H1 (cell line): ENCODE results near the gene PDE1C. TPM values are rescaled to one million over a fixed set of nuclear protein-coding genes. Genes with fewer than 3 reads are reported as not detected.

ENCODE experiments used
- CTCF ChIA-PET: fragments of 300-600 bp; sonication (Branson Sonifier 250); formaldehyde crosslinking; loops from one replicate; lab custom pipeline; 2021; ENCODE audit not compliant: partially characterized antibody; lab: Charles Lee
- POLR2A ChIA-PET: fragments of 300-600 bp; sonication (Branson Sonifier 250); formaldehyde crosslinking; loops from one replicate; lab custom pipeline; 2021; ENCODE audit warnings: inconsistent platforms; ENCODE audit not compliant: partially characterized antibody; lab: Charles Lee
- DNase-seq, 2 experiments: peaks; one replicate each; pipeline versions ENCODE4 v3.0.0 to v3.0.0-alpha.2; 2010 to 2022; ENCODE audit warnings: low spot score in 2 of 2, low read depth in 1 of 2, mixed read lengths in 1 of 2
- FAIRE-seq: peaks from 2 replicates; lab custom pipeline; 2011; peaks lifted over from hg19 to GRCh38; lab: Jason Lieb, UNC
- H2AFZ ChIP-seq: 2 replicates; pipeline ENCODE4 v1.8.1; 2012; ENCODE audit warnings: low read length, inconsistent platforms
- H2AK5ac ChIP-seq: 2 replicates; pipeline ENCODE4 v1.6.1; 2013; ENCODE audit warnings: low read depth, low read length
- H2BK120ac ChIP-seq: replicated peaks from 2 replicates; pipeline ENCODE3; 2013; ENCODE audit warnings: low read depth, low read length, inconsistent platforms
- H2BK12ac ChIP-seq: 2 replicates; pipeline ENCODE4 v1.6.1; 2013; ENCODE audit warnings: low read depth, low read length
- H2BK15ac ChIP-seq: 2 replicates; pipeline ENCODE4 v1.6.1; 2013; ENCODE audit warnings: low read length
- H2BK20ac ChIP-seq: 2 replicates; pipeline ENCODE4 v1.6.1; 2013; ENCODE audit warnings: low read length
- H2BK5ac ChIP-seq: 2 replicates; pipeline ENCODE4 v1.6.1; 2013; ENCODE audit warnings: low read depth, low read length
- H3K14ac ChIP-seq: 2 replicates; pipeline ENCODE4 v1.6.1; 2013; ENCODE audit warnings: inconsistent platforms; ENCODE audit not compliant: insufficient read length
- H3K18ac ChIP-seq: 2 replicates; pipeline ENCODE4 v1.6.1; 2013; ENCODE audit warnings: low read length; ENCODE audit errors: extremely low read depth
- H3K23ac ChIP-seq: 2 replicates; pipeline ENCODE4 v1.6.1; 2013; ENCODE audit warnings: inconsistent platforms; ENCODE audit not compliant: insufficient read length
- H3K23me2 ChIP-seq: 2 replicates; pipeline ENCODE4 v1.6.1; 2013; ENCODE audit warnings: low read depth, low read length
- H3K27ac ChIP-seq: 2 replicates; pipeline ENCODE4 v1.6.1; 2011; ENCODE audit warnings: low read depth, low read length, inconsistent platforms
- H3K27me3 ChIP-seq, 4 experiments: replicated peaks in 1 of 4; 1 replicate in 1 of 4; 2 replicates in 3 of 4; pipeline versions ENCODE4 v1.6.1 to v1.8.1; 2011 to 2013; ENCODE audit warnings: low read length in 3 of 4, mild to moderate bottlenecking in 3 of 4, inconsistent platforms in 2 of 4, mixed read lengths in 2 of 4, moderate library complexity in 1 of 4; ENCODE audit not compliant: control insufficient read depth in 3 of 4, insufficient read depth in 3 of 4; ENCODE audit errors: extremely low read depth in 1 of 4
- H3K36me3 ChIP-seq, 4 experiments: 2 replicates each; pipeline versions ENCODE4 v1.6.1 to v1.8.1; 2011 to 2013; ENCODE audit warnings: mild to moderate bottlenecking in 4 of 4, low read length in 3 of 4, moderate library complexity in 2 of 4, control low read depth in 1 of 4, inconsistent platforms in 1 of 4; ENCODE audit not compliant: insufficient read depth in 4 of 4, control insufficient read depth in 2 of 4
- H3K4ac ChIP-seq: replicated peaks from 2 replicates; pipeline ENCODE3; 2013; ENCODE audit warnings: low read length, low read depth, mixed read lengths, inconsistent platforms; ENCODE audit not compliant: insufficient read length
- H3K4me1 ChIP-seq, 4 experiments: replicated peaks in 1 of 4; 1 replicate in 1 of 4; 2 replicates in 3 of 4; pipeline versions ENCODE4 v1.6.1 to v1.8.1; 2011 to 2013; ENCODE audit warnings: low read length in 3 of 4, inconsistent platforms in 2 of 4, mixed read lengths in 1 of 4; ENCODE audit not compliant: insufficient read depth in 4 of 4, control insufficient read depth in 3 of 4
- H3K4me2 ChIP-seq, 2 experiments: 2 replicates each; pipeline versions ENCODE4 v1.6.1 to v1.8.1; 2011 to 2013; ENCODE audit warnings: low read depth in 2 of 2, low read length in 2 of 2, control low read depth in 1 of 2, inconsistent platforms in 1 of 2, mild to moderate bottlenecking in 1 of 2; ENCODE audit not compliant: insufficient read depth in 1 of 2
- H3K4me3 ChIP-seq, 4 experiments: fragments of 200-600, 300-600 bp in 1 of 4; sonication (generic), shearing (Covaris generic), sonication (Bioruptor Twin) in 1 of 4; 2 replicates each; pipeline versions ENCODE4 v1.5.1 to v1.8.1; 2011 to 2016; ENCODE audit warnings: low read length in 4 of 4, low read depth in 3 of 4, control low read depth in 2 of 4, inconsistent platforms in 2 of 4, mild to moderate bottlenecking in 2 of 4, mixed read lengths in 1 of 4, moderate library complexity in 1 of 4; ENCODE audit not compliant: insufficient read depth in 2 of 4; ENCODE audit errors: extremely low read depth in 1 of 4
- H3K56ac ChIP-seq: replicated peaks from 2 replicates; pipeline ENCODE3; 2013; ENCODE audit warnings: low read depth, mild to moderate bottlenecking, mixed read lengths, low read length, inconsistent platforms; ENCODE audit not compliant: insufficient read length
- H3K79me1 ChIP-seq: 2 replicates; pipeline ENCODE4 v1.6.1; 2013; ENCODE audit warnings: low read depth, low read length, control low read depth
- H3K79me2 ChIP-seq, 2 experiments: 2 replicates each; pipeline versions ENCODE4 v1.6.1 to v1.8.1; 2012 to 2013; ENCODE audit warnings: low read length in 2 of 2, mild to moderate bottlenecking in 2 of 2, inconsistent platforms in 1 of 2; ENCODE audit not compliant: insufficient read depth in 2 of 2, control insufficient read depth in 1 of 2
- H3K9ac ChIP-seq, 4 experiments: replicated peaks in 1 of 4; 1 replicate in 1 of 4; 2 replicates in 3 of 4; pipeline versions ENCODE4 v1.6.1 to v1.8.1; 2011 to 2013; ENCODE audit warnings: low read depth in 3 of 4, low read length in 3 of 4, control low read depth in 2 of 4, mild to moderate bottlenecking in 2 of 4, moderate library complexity in 2 of 4, inconsistent platforms in 1 of 4; ENCODE audit errors: extremely low read depth in 1 of 4
- H3K9me3 ChIP-seq, 2 experiments: 2 replicates each; pipeline versions ENCODE4 v1.6.1 to v1.8.1; 2012 to 2013; ENCODE audit warnings: mild to moderate bottlenecking in 2 of 2, moderate library complexity in 2 of 2, control low read depth in 1 of 2, inconsistent platforms in 1 of 2, low read depth in 1 of 2, low read length in 1 of 2, mixed read lengths in 1 of 2; ENCODE audit not compliant: insufficient read depth in 2 of 2
- H4K20me1 ChIP-seq, 2 experiments: replicated peaks in 1 of 2; 2 replicates each; pipeline versions ENCODE3 to v1.8.1; 2011 to 2013; ENCODE audit warnings: inconsistent platforms in 2 of 2, low read length in 2 of 2, mild to moderate bottlenecking in 1 of 2; ENCODE audit not compliant: insufficient read depth in 2 of 2, control insufficient read depth in 1 of 2
- H4K5ac ChIP-seq: 2 replicates; pipeline ENCODE4 v1.6.1; 2013; ENCODE audit warnings: low read length, low read depth, mixed read lengths, inconsistent platforms; ENCODE audit not compliant: insufficient read length
- H4K8ac ChIP-seq: 2 replicates; pipeline ENCODE4 v1.8.0; 2013; ENCODE audit warnings: mild to moderate bottlenecking, moderate library complexity, low read length, inconsistent platforms; ENCODE audit not compliant: insufficient read depth; ENCODE audit errors: extremely low read depth
- H4K91ac ChIP-seq: replicated peaks from 2 replicates; pipeline ENCODE3; 2013; ENCODE audit warnings: low read length, mixed read lengths, inconsistent platforms; ENCODE audit not compliant: insufficient read length
- ASH2L ChIP-seq: fragments of 200-600, 300-600 bp; sonication (generic); IDR thresholded peaks from one replicate; pipeline ENCODE4 v1.7.1; 2017; ENCODE audit warnings: low read length
- CHD2 ChIP-seq: IDR thresholded peaks from 2 replicates; pipeline ENCODE4 v1.6.1; 2012; ENCODE audit warnings: low read length, improper control_type of control experiment
- GABPA ChIP-seq: IDR thresholded peaks from 2 replicates; pipeline ENCODE4 v1.6.1; 2011; ENCODE audit warnings: mild to moderate bottlenecking, low read length, moderate library complexity, borderline replicate concordance; ENCODE audit not compliant: insufficient read depth
- HDAC2 ChIP-seq, 2 experiments: fragments of 300-600 bp in 1 of 2; sonication (generic) in 1 of 2; IDR thresholded peaks; 2 replicates each; pipeline ENCODE4 v1.6.1; 2011 to 2012; ENCODE audit warnings: low read depth in 2 of 2, low read length in 2 of 2, mild to moderate bottlenecking in 2 of 2, moderate library complexity in 2 of 2, borderline replicate concordance in 1 of 2, inconsistent platforms in 1 of 2
- HDAC6 ChIP-seq: IDR thresholded peaks from one replicate; pipeline ENCODE4 v1.7.1; 2012; ENCODE audit warnings: low read depth, mild to moderate bottlenecking, inconsistent platforms, low read length, moderate library complexity
- JUN ChIP-seq: IDR thresholded peaks from 2 replicates; pipeline ENCODE4 v1.6.1; 2011; ENCODE audit warnings: low read depth, mild to moderate bottlenecking, improper control_type of control experiment, low read length
- KDM1A ChIP-seq: fragments of 200-600, 300-600 bp; sonication (generic); IDR thresholded peaks from 2 replicates; pipeline ENCODE4 v1.7.1; 2016; ENCODE audit warnings: mild to moderate bottlenecking, low read length, borderline replicate concordance
- MAFK ChIP-seq: IDR thresholded peaks from 2 replicates; pipeline ENCODE4 v1.6.1; 2012; ENCODE audit warnings: low read depth, mild to moderate bottlenecking, improper control_type of control experiment, low read length
- NRF1 ChIP-seq: IDR thresholded peaks from 2 replicates; pipeline ENCODE4 v1.6.1; 2011; ENCODE audit warnings: mild to moderate bottlenecking, low read depth, low read length, improper control_type of control experiment
- POLR2AphosphoS5 ChIP-seq: IDR thresholded peaks from 2 replicates; pipeline ENCODE4 v1.6.1; 2011; ENCODE audit warnings: low read depth, low read length
- SIN3A ChIP-seq, 2 experiments: IDR thresholded peaks in 1 of 2; conservative IDR thresholded peaks in 1 of 2; 2 replicates each; pipeline ENCODE4 v1.6.1; 2011 to 2012; ENCODE audit warnings: low read length in 2 of 2, improper control_type of control experiment in 1 of 2, low read depth in 1 of 2, mild to moderate bottlenecking in 1 of 2
- SP1 ChIP-seq: IDR thresholded peaks from 2 replicates; pipeline ENCODE4 v1.6.1; 2011; ENCODE audit warnings: low read depth, low read length
- SP2 ChIP-seq: IDR thresholded peaks from 2 replicates; pipeline ENCODE4 v1.6.1; 2012; ENCODE audit warnings: mild to moderate bottlenecking, low read length, inconsistent platforms
- YY1 ChIP-seq: IDR thresholded peaks from 2 replicates; pipeline ENCODE4 v1.6.1; 2011; ENCODE audit warnings: low read depth, mild to moderate bottlenecking, low read length
- WGBS, 2 experiments: shearing (Covaris generic) in 1 of 2; methylation state at CpG; one replicate each; pipeline versions ENCODE4 v1.1.6 to v1.1.7; 2013 to 2015; ENCODE audit warnings: low lambda C conversion rate in 2 of 2, mixed read lengths in 2 of 2, inconsistent platforms in 1 of 2, low coverage in 1 of 2, missing lambda C conversion rate in 1 of 2; ENCODE audit not compliant: insufficient replicate concordance in 2 of 2, insufficient coverage in 1 of 2, insufficient read length in 1 of 2; ENCODE audit errors: extremely low coverage in 1 of 2, missing lambda C conversion rate in 1 of 2; 5-methylcytosine and 5-hydroxymethylcytosine counted together
- polyA plus RNA-seq, 7 experiments: library from polyadenylated mRNA; depleted of rRNA in 3 of 7; stranded (reverse) in 5 of 7; unstranded in 2 of 7; fragments of >200 nt in 5 of 7; fragments of 200-250 nt in 2 of 7; gene quantifications; 1 replicate in 5 of 7; 2 replicates in 1 of 7; 4 replicates in 1 of 7; pipeline versions ENCODE4 v1.2.1 to v1.2.3, GENCODE V29; 2011 to 2013; ENCODE audit warnings: missing spikeins in 2 of 7, mixed read lengths in 2 of 7
- total RNA-seq: library from RNA; stranded (reverse); fragmentation: NEBNext Ultra II Directional; extraction: Animal tissue kit (Norgen Biotek cat#: 25700); gene quantifications from 2 replicates; pipeline ENCODE4 v1.2.1, GENCODE V29; 2021
- TF ChIP-seq, protein P1 (sequence below): IDR thresholded peaks from 2 replicates; pipeline ENCODE4 v1.6.1; 2012; ENCODE audit warnings: inconsistent platforms

Gene PDE1C
- total and polyA plus RNA-seq, 2 of the 8 experiments (the other 6 are each of a cell fraction or from before 2014, with no cell fraction given), result 0.11 to 1.1 TPM

DNA sequence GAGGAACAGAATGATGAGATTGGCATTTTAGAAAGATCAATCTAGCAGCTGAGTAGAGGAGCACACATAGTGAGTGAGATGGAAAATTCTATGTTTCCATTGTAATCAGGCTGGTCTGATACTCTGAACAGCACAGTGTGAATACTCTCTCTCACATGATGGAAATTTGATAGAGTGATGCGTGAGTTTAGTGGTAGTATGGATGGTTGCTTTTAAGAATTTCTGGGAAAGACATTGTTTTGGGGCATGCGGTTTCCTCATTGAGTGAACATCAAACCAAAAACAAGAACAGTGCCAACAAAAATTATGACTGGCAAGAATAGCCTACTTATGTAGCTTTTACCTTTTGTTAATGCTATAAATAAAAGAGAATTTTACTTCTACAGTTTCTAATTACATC, 183.2 kb downstream of the PDE1C start:
- FAIRE-seq (no peak), DNase-seq (no peak)
- no peaks in the 10 kb centered on the region for H3K27me3 ChIP-seq
- no peak overlapping the region for H2BK12ac ChIP-seq
- H4K20me1 ChIP-seq, result no peaks in the 10 kb centered on the region
- H2BK15ac ChIP-seq, result no peak overlapping the region
- H3K23me2 ChIP-seq, result peaks cover 2% of the 10 kb centered on the region; the same call in 1 of the 2 replicates
- no peaks in the 10 kb centered on the region for H3K36me3 ChIP-seq
- no peak overlapping the region for H2AFZ ChIP-seq
- no peak overlapping the region for H3K9ac ChIP-seq
- WGBS, 2 experiments, result 92% methylated on average over 2 of the region's 2 CpGs; no CpG with 5 or more reads in 1 of the 2 experiments
- no peak overlapping the region for H3K56ac ChIP-seq
- H3K79me1 ChIP-seq, result no peaks in the 10 kb centered on the region
- H2AK5ac ChIP-seq, result no peak overlapping the region
- H3K27ac ChIP-seq, result no peak overlapping the region
- H4K8ac ChIP-seq, result no peak overlapping the region
- H3K23ac ChIP-seq, result no peak overlapping the region
- H3K4ac ChIP-seq, result no peak overlapping the region
- no peak overlapping the region for H3K14ac ChIP-seq
- no peaks in the 10 kb centered on the region; a peak in 1 of 7 replicates for H3K4me1 ChIP-seq
- H4K91ac ChIP-seq, result no peak overlapping the region
- no peak overlapping the region for H4K5ac ChIP-seq
- H3K18ac ChIP-seq, result no peak overlapping the region
- no peak overlapping the region for H2BK5ac ChIP-seq
- no peak overlapping the region for H3K4me3 ChIP-seq
- H2BK20ac ChIP-seq, result no peak overlapping the region
- H3K79me2 ChIP-seq, result no peaks in the 10 kb centered on the region
- ChIA-PET CTCF (interaction anchor here (0.6 kb wide), 1 partner anchor 29 kb away, joined by 3 read pairs; no protein-coding TSS in a partner anchor), POLR2A (no interaction called here)
- no peak overlapping the region for H2BK120ac ChIP-seq
- no peak overlapping the region for H3K4me2 ChIP-seq
- H3K9me3 ChIP-seq, result no peaks in the 10 kb centered on the region
- TF ChIP-seq, protein P1, sequence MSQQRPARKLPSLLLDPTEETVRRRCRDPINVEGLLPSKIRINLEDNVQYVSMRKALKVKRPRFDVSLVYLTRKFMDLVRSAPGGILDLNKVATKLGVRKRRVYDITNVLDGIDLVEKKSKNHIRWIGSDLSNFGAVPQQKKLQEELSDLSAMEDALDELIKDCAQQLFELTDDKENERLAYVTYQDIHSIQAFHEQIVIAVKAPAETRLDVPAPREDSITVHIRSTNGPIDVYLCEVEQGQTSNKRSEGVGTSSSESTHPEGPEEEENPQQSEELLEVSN, result no peak
- TF ChIP-seq JUN (no peak), MAFK (no peak), KDM1A (no peak), HDAC2 (IDR thresholded peaks at IDR 0.05; ENCODE audit: borderline replicate concordance in 1 of 2, low read depth in 2 of 2, low read length in 2 of 2) (no peak), SP2 (no peak), GABPA (no peak), HDAC6 (no peak), NRF1 (no peak), SP1 (no peak), YY1 (no peak), POLR2AphosphoS5 (no peak), CHD2 (no peak), ASH2L (no peak), SIN3A (conservative IDR thresholded peaks at IDR 0.05 in 1 of 2, IDR thresholded peaks at IDR 0.05 in 1 of 2; ENCODE audit: low read depth in 1 of 2, low read length in 2 of 2) (no peak)
